Pons (tissue), 1 donor: Measurements from ENCODE around the gene KCNH8.

ENCODE experiments used
- DNase-seq: peaks from one replicate; pipeline ENCODE4 v3.0.0-alpha.2; 2016; ENCODE audit warnings: low spot score

The KCNH8 gene

GRCh38 chr3:19250959-19251610, 102.8 kb downstream of the KCNH8 start:
- DNase-seq: peak; percentile 63

GRCh38 chr3:19254189-19254588, 105.9 kb downstream of the KCNH8 start:
- no peak for DNase-seq

- DNase-seq: no peak
Measured at GRCh38 chr3:19254784-19255338, 106.6 kb downstream of the KCNH8 start.

GRCh38 chr3:19256313-19256712, 108.0 kb downstream of the KCNH8 start:
- DNase-seq: no peak

- DNase-seq: no peak
Measured at GRCh38 chr3:19263606-19264005, 115.3 kb downstream of the KCNH8 start.

- no peak for DNase-seq
Measured at GRCh38 chr3:19264424-19264823, 116.1 kb downstream of the KCNH8 start.

- DNase-seq: no peak
Measured at GRCh38 chr3:19267040-19267439, 118.7 kb downstream of the KCNH8 start.

GRCh38 chr3:19270481-19270880, 122.2 kb downstream of the KCNH8 start:
- no peak for DNase-seq

GRCh38 chr3:19272296-19272695, 124.0 kb downstream of the KCNH8 start:
- DNase-seq: no peak

GRCh38 chr3:19273091-19273490, 124.8 kb downstream of the KCNH8 start:
- DNase-seq: no peak

- no peak for DNase-seq
Measured at GRCh38 chr3:19274576-19274975, 126.3 kb downstream of the KCNH8 start.

- no peak for DNase-seq
Measured at GRCh38 chr3:19284974-19285373, 136.7 kb downstream of the KCNH8 start.

- no peak for DNase-seq
Measured at GRCh38 chr3:19293295-19293694, 145.0 kb downstream of the KCNH8 start.

GRCh38 chr3:19295208-19295607, 146.9 kb downstream of the KCNH8 start:
- DNase-seq: no peak

- DNase-seq: no peak
Measured at GRCh38 chr3:19331931-19332330, 183.6 kb downstream of the KCNH8 start.

- no peak for DNase-seq
Measured at GRCh38 chr3:19334120-19334519, 185.8 kb downstream of the KCNH8 start.

GRCh38 chr3:19338769-19339168, 190.5 kb downstream of the KCNH8 start:
- no peak for DNase-seq

GRCh38 chr3:19342389-19342788, 194.1 kb downstream of the KCNH8 start:
- DNase-seq: no peak

- DNase-seq: peak; percentile 70
Measured at GRCh38 chr3:19346759-19347158, 198.4 kb downstream of the KCNH8 start.

GRCh38 chr3:19347671-19348070, 199.4 kb downstream of the KCNH8 start:
- no peak for DNase-seq

GRCh38 chr3:19348500-19348899, 200.2 kb downstream of the KCNH8 start:
- DNase-seq: no peak

- peak; percentile 19 for DNase-seq
Measured at GRCh38 chr3:19348941-19349564, 200.7 kb downstream of the KCNH8 start.

GRCh38 chr3:19357947-19358346, 209.6 kb downstream of the KCNH8 start:
- DNase-seq: no peak

- DNase-seq: no peak
Measured at GRCh38 chr3:19363071-19363470, 214.8 kb downstream of the KCNH8 start.
